Transverse colon (tissue), 4 donors: ENCODE results near the gene VSIG1. TPM values are rescaled to one million over a fixed set of nuclear protein-coding genes. Genes with fewer than 3 reads are reported as not detected.
A peak's percentile ranks its signal among the peaks of the same experiment; 100 is the strongest.

ENCODE experiments used
- DNase-seq: peaks from one replicate; pipeline ENCODE4 v3.0.0-alpha.2; 2019
- H3K27ac ChIP-seq, 4 donors: fragments of 200-600 bp; sonication (generic); 2 replicates each; pipeline ENCODE4 v1.5.1; 2016 to 2018; ENCODE audit warnings: inconsistent platforms in 4 of 4
- H3K27me3 ChIP-seq: fragments of 200-600 bp; sonication (generic); 2 replicates; pipeline ENCODE4 v1.5.1; 2017; ENCODE audit warnings: inconsistent platforms
- H3K36me3 ChIP-seq, 4 donors: fragments of 200-600 bp; sonication (generic); 2 replicates each; pipeline ENCODE4 v1.5.1; 2017 to 2019; ENCODE audit warnings: inconsistent platforms in 4 of 4
- H3K4me1 ChIP-seq, 4 donors: fragments of 200-600 bp; sonication (generic); 2 replicates each; pipeline ENCODE4 v1.5.1; 2017 to 2020; ENCODE audit warnings: inconsistent platforms in 4 of 4
- H3K4me3 ChIP-seq, 4 donors: fragments of 200-600 bp; sonication (generic); 1 replicate in 1 of 4; 2 replicates in 3 of 4; pipeline versions ENCODE4 v1.5.1 to v1.6.1; 2017 to 2019; ENCODE audit warnings: inconsistent platforms in 4 of 4
- H3K9me3 ChIP-seq, 2 donors: fragments of 200-600 bp; sonication (generic); 2 replicates each; pipeline ENCODE4 v1.5.1; 2017 to 2019; ENCODE audit warnings: inconsistent platforms in 2 of 2
- CTCF ChIP-seq, 5 experiments: fragments of 200-600 bp in 3 of 5; fragments of 450-650 bp in 2 of 5; sonication (generic) in 3 of 5; IDR thresholded peaks; 1 replicate in 2 of 5; 2 replicates in 3 of 5; pipeline ENCODE4 v1.5.1; 2016 to 2017; ENCODE audit warnings: antibody characterized with exemption in 5 of 5, inconsistent platforms in 3 of 5, mild to moderate bottlenecking in 2 of 5, moderate library complexity in 1 of 5
- EP300 ChIP-seq: sonication (generic); formaldehyde crosslinking; IDR thresholded peaks from one replicate; pipeline ENCODE4 v1.6.1; 2017; ENCODE audit warnings: antibody characterized with exemption, low read depth
- POLR2A ChIP-seq: fragments of 450-650 bp; IDR thresholded peaks from one replicate; pipeline ENCODE4 v1.6.1; 2016; ENCODE audit warnings: antibody characterized with exemption, mild to moderate bottlenecking, moderate library complexity
- POLR2AphosphoS5 ChIP-seq, 3 donors: sonication (generic); formaldehyde crosslinking; IDR thresholded peaks; one replicate each; pipeline ENCODE4 v1.6.1; 2016; ENCODE audit warnings: antibody characterized with exemption in 3 of 3
- WGBS, 2 donors: methylation state at CpG; one replicate each; pipeline ENCODE4 v1.1.5; 2018; ENCODE audit warnings: low coverage in 1 of 2; 5-methylcytosine and 5-hydroxymethylcytosine counted together
- in situ Hi-C, 4 donors: fragments of 200-750 bp; cut with MboI; loops; one replicate each; pipeline versions ENCODE4 v1.15.0 to v1.15.1; 2017; ENCODE audit warnings: low sequenced_read_pairs in 3 of 4, low pct_ligation_motif_present in 1 of 4, low pct_unique_long_range_greater_than_20kb in 1 of 4
- intact Hi-C: fragments of 100-400 bp; cut with DNase I; formaldehyde crosslinking; loops from one replicate; pipeline ENCODE4 v1.15.1; 2023; ENCODE audit warnings: low total_unique reads
- total RNA-seq, 4 donors: library from RNA; depleted of rRNA; stranded (reverse); fragments of >200 nt; gene quantifications; one replicate each; pipeline ENCODE4 v1.1.0, GENCODE V29; 2016

The VSIG1 gene
- total RNA-seq, 4 donors from 2014 or later, result 0.37 to 0.68 TPM; not detected in 2

GRCh38 chrX:108036298-108036973 lies 8.4 kb upstream of the VSIG1 start:
- TF ChIP-seq POLR2A (no peak), CTCF (IDR thresholded peaks at IDR 0.05) (no peak), POLR2AphosphoS5 (IDR thresholded peaks at IDR 0.05) (no peak), EP300 (no peak)
- H3K4me3 ChIP-seq, result no peak overlapping the region
- in situ Hi-C loops, result no loop called here
- peak overlapping the region; percentile 6 to 64 (median 40) for H3K27ac ChIP-seq
- H3K4me1 ChIP-seq, result peaks cover 0 to 24% (median 3%) of the 10 kb centered on the region in 4 donors
- 52% methylated on average over 4 of the region's 4 CpGs; no CpG with 5 or more reads in 1 of the 2 donors for WGBS, 2 donors
- no peak for DNase-seq
- intact Hi-C loops, result no loop called here
- H3K27me3 ChIP-seq, result no peaks in the 10 kb centered on the region
- H3K9me3 ChIP-seq, result no peaks in the 10 kb centered on the region
- no peaks in the 10 kb centered on the region for H3K36me3 ChIP-seq

- WGBS, 2 donors, result 63% methylated on average over 1 of the region's 1 CpG; no CpG with 5 or more reads in 1 of the 2 donors
- Histone ChIP-seq H3K4me3 (no peak overlapping the region), H3K27me3 (no peaks in the 10 kb centered on the region), H3K9me3 (no peaks in the 10 kb centered on the region), H3K27ac (no peak overlapping the region), H3K4me1 (no peaks in the 10 kb centered on the region), H3K36me3 (no peaks in the 10 kb centered on the region)
- TF ChIP-seq POLR2AphosphoS5 (IDR thresholded peaks at IDR 0.05) (no peak), EP300 (no peak), CTCF (IDR thresholded peaks at IDR 0.05) (no peak), POLR2A (no peak)
- DNase-seq, result no peak
- intact Hi-C loops (no loop called here), in situ Hi-C loops (no loop called here)
Measured at GRCh38 chrX:108049649-108050048, 4.8 kb downstream of the VSIG1 start.

- intact Hi-C loops, result no loop called here
Measured at GRCh38 chrX:108053218-108053617, 8.4 kb downstream of the VSIG1 start.

GRCh38 chrX:108055546-108055945 lies 10.7 kb downstream of the VSIG1 start:
- intact Hi-C loops (no loop called here), in situ Hi-C loops (no loop called here)
- H3K9me3 ChIP-seq, result no peaks in the 10 kb centered on the region
- no peaks in the 10 kb centered on the region for H3K4me1 ChIP-seq
- no peak overlapping the region for H3K4me3 ChIP-seq
- no peaks in the 10 kb centered on the region for H3K36me3 ChIP-seq
- TF ChIP-seq EP300, result no peak
- no peak for TF ChIP-seq POLR2A
- no peak for TF ChIP-seq CTCF (IDR thresholded peaks at IDR 0.05)
- TF ChIP-seq POLR2AphosphoS5 (IDR thresholded peaks at IDR 0.05), result no peak
- no peak for DNase-seq
- no peaks in the 10 kb centered on the region for H3K27me3 ChIP-seq
- no peak overlapping the region for H3K27ac ChIP-seq

More at GRCh38 chrX:108053218-108053617, 8.4 kb downstream of the VSIG1 start:
- Histone ChIP-seq H3K4me1 (no peaks in the 10 kb centered on the region), H3K27ac (no peak overlapping the region), H3K36me3 (no peaks in the 10 kb centered on the region), H3K4me3 (no peak overlapping the region), H3K9me3 (no peaks in the 10 kb centered on the region), H3K27me3 (no peaks in the 10 kb centered on the region)
- TF ChIP-seq EP300, result no peak
- TF ChIP-seq POLR2AphosphoS5 (IDR thresholded peaks at IDR 0.05), result no peak
- no peak for TF ChIP-seq CTCF (IDR thresholded peaks at IDR 0.05)
- no peak for TF ChIP-seq POLR2A
- DNase-seq, result no peak
- in situ Hi-C loops, result no loop called here
